ENCODE measurements around the gene ACKR3. TPM values are rescaled to one million over a fixed set of nuclear protein-coding genes. Genes with fewer than 3 reads are reported as not detected.

ACKR3 gene
- total and polyA plus RNA-seq, 2 of the 4 experiments (the other 2 are of a cell fraction) = not detected

GRCh38 chr2:236521556-236521955, 48.1 kb upstream of the ACKR3 start:
- no peaks in the 10 kb centered on the region for H3K79me1 ChIP-seq (ENCODE audit: low read depth in 1 of 2, low read length in 2 of 2)
- no peak overlapping the region for H3K27ac ChIP-seq (ENCODE audit: insufficient read depth, low read length)
- no peak overlapping the region for H2BK5ac ChIP-seq (ENCODE audit: low read depth, low read length, poor library complexity, severe bottlenecking)
- no peak overlapping the region for H2BK15ac ChIP-seq (ENCODE audit: low read depth, low read length)
- ChIA-PET CTCF (no interaction called here), POLR2A (ENCODE audit: unreplicated experiment) (no interaction called here)
- H3K56ac ChIP-seq (ENCODE audit: extremely low read depth, insufficient read depth, low read length) = no peak overlapping the region
- no peak overlapping the region for H3K4me3 ChIP-seq (ENCODE audit: insufficient read depth, low read depth, low read length)
- H3K9me1 ChIP-seq (ENCODE audit: insufficient read depth, low read length) = no peaks in the 10 kb centered on the region
- H3K4ac ChIP-seq (ENCODE audit: low read depth, low read length) = no peak overlapping the region
- H3K36me3 ChIP-seq (ENCODE audit: control insufficient read depth, insufficient read depth, low read length) = no peaks in the 10 kb centered on the region
- H3K4me1 ChIP-seq (ENCODE audit: control insufficient read depth, insufficient read depth, low read length) = no peaks in the 10 kb centered on the region
- intact Hi-C loops (cut with micrococcal nuclease) (no loop called here), in situ Hi-C loops (cut with MboI; ENCODE audit: low sequenced_read_pairs) (loop anchor here (25.0 kb wide), 1 partner anchor 1041 kb away; the partner anchor contains the start of gene PRLH), dilution Hi-C loops (cut with HindIII; ENCODE audit: low sequenced_read_pairs, unreplicated experiment) (no loop called here)
- no peak overlapping the region for H3K9ac ChIP-seq (ENCODE audit: low read depth, low read length)
- H4K8ac ChIP-seq (ENCODE audit: low read depth in 2 of 2, low read length in 2 of 2) = no peak overlapping the region
- H2AK5ac ChIP-seq (ENCODE audit: low read depth, low read length) = no peak overlapping the region
- peaks cover 7% of the 10 kb centered on the region for H3K27me3 ChIP-seq (ENCODE audit: control insufficient read depth, insufficient read depth, low read length)
- H2AK9ac ChIP-seq (replicated peaks; ENCODE audit: low read depth, low read length, poor library complexity) = no peak overlapping the region
- no peak overlapping the region for H3K23ac ChIP-seq (ENCODE audit: low read depth, low read length)
- H4K20me1 ChIP-seq (ENCODE audit: insufficient read depth, low read length) = no peaks in the 10 kb centered on the region
- H4K5ac ChIP-seq (ENCODE audit: low read depth, low read length) = no peak overlapping the region
- no peak overlapping the region for H4K91ac ChIP-seq (ENCODE audit: insufficient read depth, low read depth, low read length)
- no peak overlapping the region for H2BK20ac ChIP-seq (ENCODE audit: low read depth, low read length)
- no peak overlapping the region for H2AFZ ChIP-seq (replicated peaks; ENCODE audit: low read length, poor library complexity)
- H3K4me2 ChIP-seq (ENCODE audit: low read depth, low read length) = no peak overlapping the region
- no peak overlapping the region for H3K18ac ChIP-seq (ENCODE audit: low read depth, low read length)
- DNase-seq = no peak
- ATAC-seq (ENCODE audit: low read depth) = no peak
- no peak overlapping the region for H3K14ac ChIP-seq (replicated peaks; ENCODE audit: low read depth, low read length)
- BruUV-seq (replicated peaks) = no TSS peak
- H3K9me3 ChIP-seq (ENCODE audit: control insufficient read depth, insufficient read depth, low read length) = no peaks in the 10 kb centered on the region; the same call in 1 of the 2 replicates
- H2BK120ac ChIP-seq (ENCODE audit: low read depth, low read length) = no peak overlapping the region
- no peak for TF ChIP-seq RCOR1 (IDR thresholded peaks at IDR 0.05; ENCODE audit: insufficient replicate concordance, low read length)
- no peak for TF ChIP-seq FOS (IDR thresholded peaks at IDR 0.05; ENCODE audit: low read depth, low read length)
- no peak for TF ChIP-seq RFX5 (IDR thresholded peaks at IDR 0.05; ENCODE audit: low read depth, low read length)
- TF ChIP-seq ELK1 (IDR thresholded peaks at IDR 0.05; ENCODE audit: borderline replicate concordance, low read depth, low read length) = no peak
- TF ChIP-seq MAFK (IDR thresholded peaks at IDR 0.05; ENCODE audit: low read depth, low read length) = no peak
- no peak for TF ChIP-seq MAZ (IDR thresholded peaks at IDR 0.05; ENCODE audit: borderline replicate concordance, low read depth, low read length)
- TF ChIP-seq USF2 (IDR thresholded peaks at IDR 0.05; ENCODE audit: low read depth, low read length) = no peak
- TF ChIP-seq SMC3 (IDR thresholded peaks at IDR 0.05; ENCODE audit: low read depth, low read length) = no peak
- TF ChIP-seq CTCF (conservative IDR thresholded peaks at IDR 0.05; ENCODE audit: low read depth, low read length) = no peak
- TF ChIP-seq CHD1 (IDR thresholded peaks at IDR 0.05; ENCODE audit: low read depth, low read length) = no peak
- TF ChIP-seq BHLHE40 (IDR thresholded peaks at IDR 0.05; ENCODE audit: low read depth, low read length) = no peak
